Loucy (cell line): Measurements from ENCODE around the gene NKAPL.

Source experiments
- EZH2phosphoT487 ChIP-seq: fragments of 200-600 bp; IDR thresholded peaks from 2 replicates; pipeline ENCODE4 v1.6.1; 2018; ENCODE audit warnings: antibody characterized with exemption, mild to moderate bottlenecking, moderate library complexity, borderline replicate concordance
- TF ChIP-seq, protein P1 (sequence below): fragments of 200-600 bp; sonication (generic); conservative IDR thresholded peaks from 2 replicates; pipeline ENCODE4 v1.5.1; 2014; ENCODE audit warnings: mild to moderate bottlenecking, antibody characterized with exemption, low read length

DNA sequence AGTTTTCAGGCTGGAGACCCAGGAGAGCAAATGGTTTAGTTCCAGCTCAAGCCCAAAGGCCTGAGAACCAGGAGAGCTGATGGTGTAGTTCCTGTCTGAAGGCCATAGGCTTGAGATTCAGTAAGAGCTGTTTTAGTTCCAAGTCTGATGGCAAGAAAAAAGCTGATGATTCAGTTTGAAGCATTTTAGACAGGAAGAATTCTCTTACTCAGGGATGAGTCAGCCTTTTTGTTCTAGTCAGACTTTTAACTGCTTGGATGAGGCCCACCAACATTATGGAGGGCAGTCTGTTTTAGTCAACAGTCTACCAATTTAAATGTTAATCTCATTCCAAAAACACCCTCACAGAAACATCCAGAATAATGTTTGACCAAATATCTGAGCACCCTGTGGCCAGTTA, 10.4 kb downstream of the NKAPL start:
- TF ChIP-seq, protein P1, sequence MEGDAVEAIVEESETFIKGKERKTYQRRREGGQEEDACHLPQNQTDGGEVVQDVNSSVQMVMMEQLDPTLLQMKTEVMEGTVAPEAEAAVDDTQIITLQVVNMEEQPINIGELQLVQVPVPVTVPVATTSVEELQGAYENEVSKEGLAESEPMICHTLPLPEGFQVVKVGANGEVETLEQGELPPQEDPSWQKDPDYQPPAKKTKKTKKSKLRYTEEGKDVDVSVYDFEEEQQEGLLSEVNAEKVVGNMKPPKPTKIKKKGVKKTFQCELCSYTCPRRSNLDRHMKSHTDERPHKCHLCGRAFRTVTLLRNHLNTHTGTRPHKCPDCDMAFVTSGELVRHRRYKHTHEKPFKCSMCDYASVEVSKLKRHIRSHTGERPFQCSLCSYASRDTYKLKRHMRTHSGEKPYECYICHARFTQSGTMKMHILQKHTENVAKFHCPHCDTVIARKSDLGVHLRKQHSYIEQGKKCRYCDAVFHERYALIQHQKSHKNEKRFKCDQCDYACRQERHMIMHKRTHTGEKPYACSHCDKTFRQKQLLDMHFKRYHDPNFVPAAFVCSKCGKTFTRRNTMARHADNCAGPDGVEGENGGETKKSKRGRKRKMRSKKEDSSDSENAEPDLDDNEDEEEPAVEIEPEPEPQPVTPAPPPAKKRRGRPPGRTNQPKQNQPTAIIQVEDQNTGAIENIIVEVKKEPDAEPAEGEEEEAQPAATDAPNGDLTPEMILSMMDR, result no peak
- no peak for TF ChIP-seq EZH2phosphoT487
